Activated T-helper 2 cell treated with anti-CD3 and anti-CD28 coated beads, Interferon-gamma antibody, Interleukin-2, Interleukin-4, amounts not matched to agents 10 μg/mL and 5 μg/mL and 100 μg/mL, durations not matched to agents 14 hours and 24 hours and 36 hours (primary cell): ENCODE data around the gene DCBLD1. TPM values are rescaled to one million over a fixed set of nuclear protein-coding genes. Genes with fewer than 3 reads are reported as not detected.
"Not testable (repeated sequence)": the region's sequence is repeated elsewhere in the genome, so short reads cannot be mapped to it uniquely, and the experiment has no call there.

Source experiments
- DNase-seq: peaks from one replicate; pipeline ENCODE4 v3.0.0; 2021; ENCODE audit warnings: low spot score
- H3K27ac Mint-ChIP-seq: one replicate; pipeline ENCODE4 v1.8.0; 2021; ENCODE audit warnings: mixed read lengths
- H3K27me3 Mint-ChIP-seq: one replicate; pipeline ENCODE4 v1.8.0; 2021; ENCODE audit warnings: low read depth, mixed read lengths
- H3K36me3 Mint-ChIP-seq: one replicate; pipeline ENCODE4 v1.8.0; 2021; ENCODE audit warnings: low read depth, mixed read lengths
- H3K4me1 Mint-ChIP-seq: one replicate; pipeline ENCODE4 v1.8.0; 2021; ENCODE audit warnings: low read depth, mixed read lengths
- H3K4me3 Mint-ChIP-seq: one replicate; pipeline ENCODE4 v1.8.0; 2021; ENCODE audit warnings: low read depth, mild to moderate bottlenecking, moderate library complexity, mixed read lengths
- H3K9me3 Mint-ChIP-seq: one replicate; pipeline ENCODE4 v1.8.0; 2021; ENCODE audit warnings: mixed read lengths
- intact Hi-C: fragments of 100-400 bp; cut with micrococcal nuclease; formaldehyde crosslinking; loops from one replicate; pipeline ENCODE4 v1.15.1; 2023
- total RNA-seq: library from RNA; stranded (reverse); gene quantifications from 2 replicates; pipeline ENCODE4 v1.2.3, GENCODE V29; 2022

The DCBLD1 gene
- total RNA-seq, result 4.0 and 7.5 TPM in 2 replicates

DNA sequence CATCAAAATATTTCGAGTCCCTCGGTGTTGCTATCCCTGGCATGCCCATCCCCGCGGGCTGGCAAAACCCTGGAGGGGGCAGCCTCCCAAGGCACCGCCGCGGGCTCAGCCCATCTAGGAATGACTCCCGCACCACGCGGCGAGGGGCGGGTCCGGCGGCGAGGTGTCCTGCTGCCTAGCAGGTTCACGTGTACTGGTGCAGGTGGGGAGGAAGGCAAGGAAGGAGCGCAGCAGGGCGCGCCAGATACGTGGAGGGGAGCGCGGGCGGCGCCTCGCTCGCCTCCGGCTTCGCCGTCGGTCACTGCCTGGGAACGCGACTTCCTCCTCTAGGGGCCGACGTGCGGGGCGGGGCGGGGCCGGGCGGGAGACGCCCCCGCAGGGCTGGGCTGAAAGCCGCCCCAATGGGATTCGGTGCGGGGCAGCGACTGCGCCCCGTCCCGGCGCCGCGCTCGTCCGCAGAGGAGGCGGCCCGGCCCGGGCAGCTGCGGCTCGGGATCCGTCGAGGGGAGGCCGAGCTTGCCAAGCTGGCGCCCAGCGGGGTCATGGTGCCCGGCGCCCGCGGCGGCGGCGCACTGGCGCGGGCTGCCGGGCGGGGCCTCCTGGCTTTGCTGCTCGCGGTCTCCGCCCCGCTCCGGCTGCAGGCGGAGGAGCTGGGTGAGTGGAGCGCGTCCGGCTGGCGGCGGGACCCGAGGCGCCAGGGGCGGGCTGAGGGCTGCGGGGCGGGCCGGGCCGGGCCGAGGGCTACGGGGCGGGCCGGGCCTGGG, at the start of gene DCBLD1:
TSS of gene DCBLD1 (plus strand) at position 435 of the 764 bp plus-strand sequence. CDS start at position 543, 108 bp downstream.
- H3K4me1 Mint-ChIP-seq, result peaks cover 14% of the 10 kb centered on the region
- peak; percentile 56 for DNase-seq
- H3K27me3 Mint-ChIP-seq, result peaks cover 47% of the 10 kb centered on the region
- no peaks in the 10 kb centered on the region for H3K9me3 Mint-ChIP-seq
- H3K36me3 Mint-ChIP-seq, result no peaks in the 10 kb centered on the region
- intact Hi-C loops, result loop anchor here (1.0 to 2.0 kb wide), 3 partner anchors 66 to 192 kb away; partner anchors contain the start of genes GOPC and NUS1
- peak within 1 kb of the TSS; percentile 72 for H3K27ac Mint-ChIP-seq
- H3K4me3 Mint-ChIP-seq, result peak within 1 kb of the TSS; percentile 86

DNA sequence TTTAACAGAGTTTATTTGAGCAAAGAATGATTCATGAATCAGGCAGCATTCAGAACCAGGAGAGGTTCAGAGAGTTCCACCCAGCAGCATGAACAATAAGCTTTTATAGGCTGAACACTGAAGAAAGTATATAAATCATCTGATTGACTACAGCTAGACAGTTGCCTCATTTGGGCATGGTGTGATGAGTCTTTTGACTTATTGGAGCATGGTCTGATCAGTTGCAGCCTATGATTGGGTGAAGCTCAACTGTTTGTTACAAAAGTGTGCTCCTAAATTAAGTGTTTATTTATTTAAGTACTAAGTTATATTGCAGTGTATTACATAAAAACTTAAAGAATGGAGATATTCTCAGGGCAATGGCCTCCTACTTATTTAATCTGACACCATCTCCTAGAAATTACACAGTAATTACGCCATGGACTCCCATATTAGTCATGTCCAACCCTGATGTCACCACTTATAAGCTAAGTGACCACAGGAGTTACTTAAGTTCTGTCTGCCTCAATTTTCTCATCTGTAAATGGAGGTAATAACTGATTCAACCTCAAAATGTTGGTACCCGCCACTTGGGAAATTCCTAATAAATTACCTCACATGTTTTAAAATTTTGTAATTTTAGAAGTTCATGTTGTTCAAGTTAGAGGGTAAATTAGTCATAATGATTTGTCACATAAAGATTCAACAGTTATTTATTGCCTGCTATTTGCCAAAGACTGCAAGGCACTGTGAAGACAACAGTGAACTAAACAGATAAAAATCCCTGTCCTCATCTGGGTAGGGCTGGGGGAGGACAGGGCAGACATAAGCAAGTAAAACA, 41.6 kb upstream of the DCBLD1 start:
- no peak overlapping the region for H3K4me3 Mint-ChIP-seq
- intact Hi-C loops, result no loop called here
- H3K27me3 Mint-ChIP-seq, result peaks cover 19% of the 10 kb centered on the region
- DNase-seq, result no peak
- no peaks in the 10 kb centered on the region for H3K36me3 Mint-ChIP-seq
- no peaks in the 10 kb centered on the region for H3K9me3 Mint-ChIP-seq
- H3K4me1 Mint-ChIP-seq, result no peaks in the 10 kb centered on the region
- H3K27ac Mint-ChIP-seq, result no peak overlapping the region

DNA sequence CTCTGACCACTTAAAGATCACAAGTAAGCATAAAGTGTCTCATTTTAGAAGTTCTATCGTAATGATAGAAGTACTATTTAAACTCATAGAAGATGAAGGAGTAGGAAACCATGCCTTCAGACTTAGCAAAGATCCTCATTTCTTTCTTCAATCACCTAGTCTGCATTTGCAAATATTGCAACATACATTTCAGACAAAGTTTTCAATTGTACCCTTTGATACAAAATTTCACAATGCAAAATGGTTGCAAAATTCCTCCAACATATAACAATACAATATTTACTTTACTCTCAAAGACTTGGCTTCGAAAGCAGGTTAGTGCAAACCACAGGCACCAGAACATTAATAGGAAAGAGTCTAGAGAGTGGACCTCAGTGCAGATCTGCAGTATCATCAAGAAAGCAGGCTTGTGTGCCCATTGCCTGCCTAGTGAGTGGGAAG, 40.6 kb upstream of the DCBLD1 start:
- intact Hi-C loops, result no loop called here
- Mint-ChIP-seq H3K9me3 (no peaks in the 10 kb centered on the region), H3K4me3 (no peak overlapping the region), H3K36me3 (no peaks in the 10 kb centered on the region), H3K27ac (no peak overlapping the region), H3K4me1 (no peaks in the 10 kb centered on the region), H3K27me3 (peaks cover 19% of the 10 kb centered on the region)
- no peak for DNase-seq

DNA sequence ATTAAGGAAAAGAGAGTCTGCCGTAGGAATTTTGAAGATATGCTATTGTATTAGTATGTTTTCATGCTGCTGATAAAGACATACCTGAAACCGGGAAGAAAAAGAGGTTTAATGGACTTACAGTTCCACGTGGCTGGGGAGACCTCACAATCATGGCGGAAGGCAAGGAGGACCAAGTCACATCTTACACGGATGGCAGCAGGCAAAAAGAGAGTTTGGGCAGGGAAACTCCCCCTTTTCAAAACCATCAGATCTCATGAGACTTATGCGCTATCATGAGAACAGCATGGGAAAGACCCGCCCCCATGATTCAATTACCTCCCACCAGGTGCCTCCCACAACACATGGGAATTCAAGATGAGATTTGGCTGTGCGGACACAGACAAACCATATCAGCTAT, 40.2 kb upstream of the DCBLD1 start:
- H3K4me1 Mint-ChIP-seq, H3K4me3 Mint-ChIP-seq, intact Hi-C loops, H3K36me3 Mint-ChIP-seq, H3K27ac Mint-ChIP-seq, H3K9me3 Mint-ChIP-seq, DNase-seq: not testable (repeated sequence)
- H3K27me3 Mint-ChIP-seq, result peaks cover 23% of the 10 kb centered on the region

DNA sequence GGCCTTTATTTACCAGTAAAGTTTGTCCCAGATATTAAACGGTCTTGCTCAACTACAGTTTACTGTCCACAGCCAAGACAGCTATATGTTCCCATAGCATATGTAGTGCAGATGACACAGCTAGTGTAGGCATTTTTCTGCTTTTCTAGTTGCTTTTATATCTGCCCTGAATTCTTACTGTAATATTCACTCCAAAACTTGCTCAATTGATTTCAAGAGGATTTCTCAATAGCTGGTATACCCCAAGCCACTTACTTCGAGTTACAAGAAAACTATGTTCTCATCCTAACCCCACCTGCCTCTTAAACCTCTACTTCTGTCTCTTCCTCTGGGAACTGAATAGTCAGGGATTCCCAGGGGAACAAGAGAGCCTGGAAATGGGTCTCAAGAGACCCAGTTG, 37.9 kb upstream of the DCBLD1 start:
- Mint-ChIP-seq H3K36me3 (no peaks in the 10 kb centered on the region), H3K4me1 (no peaks in the 10 kb centered on the region), H3K9me3 (no peaks in the 10 kb centered on the region), H3K27me3 (peaks cover 38% of the 10 kb centered on the region), H3K4me3 (no peak overlapping the region), H3K27ac (no peak overlapping the region)
- intact Hi-C loops, result no loop called here
- no peak for DNase-seq

DNA sequence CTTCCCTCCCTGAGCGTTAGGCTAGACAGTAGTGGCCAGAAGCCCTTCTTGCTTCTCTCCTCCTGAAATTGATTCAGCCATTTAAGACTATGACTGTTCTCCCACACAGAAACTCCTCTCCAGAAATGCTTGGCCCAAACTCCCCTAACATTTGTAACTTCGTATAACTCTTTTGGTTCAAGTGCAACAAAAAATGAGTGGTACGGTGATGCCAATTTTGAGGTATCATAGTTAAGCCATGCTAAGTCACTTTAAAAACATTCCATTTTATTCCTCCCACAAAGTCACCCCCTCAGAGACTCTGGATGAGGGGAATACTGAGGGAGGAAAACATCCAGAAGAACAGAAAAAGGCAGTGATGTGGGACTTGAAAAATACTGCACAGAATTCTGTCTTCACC, 35.6 kb upstream of the DCBLD1 start:
- Mint-ChIP-seq H3K9me3 (no peaks in the 10 kb centered on the region), H3K27ac (no peak overlapping the region), H3K36me3 (no peaks in the 10 kb centered on the region), H3K27me3 (peaks cover 44% of the 10 kb centered on the region), H3K4me1 (peaks cover 1% of the 10 kb centered on the region), H3K4me3 (no peak overlapping the region)
- intact Hi-C loops, result no loop called here
- DNase-seq, result no peak

DNA sequence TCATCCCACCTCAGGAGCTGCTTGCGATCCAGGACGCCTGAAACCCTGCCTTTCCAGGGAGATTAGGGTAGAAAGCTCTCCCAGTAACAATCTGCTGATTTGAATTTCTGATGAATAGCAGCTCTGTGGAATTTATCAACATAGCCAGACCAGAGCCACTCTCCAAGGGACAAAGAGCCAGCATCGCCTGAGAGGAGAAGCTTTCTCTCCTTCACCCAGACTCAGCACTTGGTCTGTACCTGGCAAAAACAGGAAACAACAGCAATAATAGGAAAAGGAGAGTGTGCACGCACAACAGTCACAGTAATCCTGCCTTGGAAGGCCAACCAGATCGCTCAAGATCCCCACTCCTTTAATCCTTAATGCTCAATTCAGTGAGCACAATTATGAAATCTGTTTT, 34.5 kb upstream of the DCBLD1 start:
- no peak overlapping the region for H3K27ac Mint-ChIP-seq

DNA sequence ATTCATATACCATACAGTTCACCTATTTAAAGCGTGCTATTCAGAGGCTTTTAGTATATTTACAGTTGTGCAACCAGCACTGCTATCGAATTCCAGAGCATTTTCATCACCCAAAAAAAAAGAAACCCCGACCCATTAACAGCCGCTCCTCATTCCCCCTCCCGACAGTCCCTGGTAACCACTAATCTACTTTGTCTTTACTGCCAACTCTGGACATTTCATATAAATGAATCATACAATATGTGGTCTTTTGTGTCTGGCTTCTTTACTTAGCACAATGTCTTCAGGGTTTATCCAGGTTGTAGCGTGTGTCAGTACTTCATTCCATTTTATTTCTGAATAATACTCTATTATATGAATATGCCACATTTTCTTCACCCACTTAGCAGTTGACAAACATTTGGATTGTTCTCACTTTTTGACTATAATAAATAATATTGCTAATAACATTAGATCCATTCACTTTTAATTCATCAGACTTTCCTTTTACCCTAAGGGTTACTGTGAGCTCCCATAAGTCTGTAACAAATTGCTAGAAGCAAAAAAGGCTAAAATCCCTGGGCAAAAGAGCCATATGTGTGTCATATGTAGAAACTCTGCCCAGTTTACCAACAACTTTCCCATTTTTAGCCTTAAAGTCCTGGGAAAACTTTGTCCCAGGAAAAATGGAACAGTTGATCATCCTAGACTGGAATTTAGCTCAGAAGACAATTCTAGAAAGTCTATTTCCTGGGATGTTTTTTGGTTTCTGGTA, 33.6 kb upstream of the DCBLD1 start:
- DNase-seq, result no peak
- Mint-ChIP-seq H3K4me3 (no peak overlapping the region), H3K4me1 (peaks cover 1% of the 10 kb centered on the region), H3K36me3 (no peaks in the 10 kb centered on the region), H3K27ac (no peak overlapping the region), H3K27me3 (peaks cover 43% of the 10 kb centered on the region), H3K9me3 (no peaks in the 10 kb centered on the region)
- intact Hi-C loops, result loop anchor here (1.0 kb wide), 1 partner anchor 156 kb away; no protein-coding TSS in a partner anchor

More for the DNA sequence above, 34.5 kb upstream of the DCBLD1 start:
- Mint-ChIP-seq H3K27me3 (peaks cover 42% of the 10 kb centered on the region), H3K4me1 (peaks cover 1% of the 10 kb centered on the region), H3K36me3 (no peaks in the 10 kb centered on the region), H3K9me3 (no peaks in the 10 kb centered on the region), H3K4me3 (no peak overlapping the region)
- intact Hi-C loops, result no loop called here
- DNase-seq, result no peak

DNA sequence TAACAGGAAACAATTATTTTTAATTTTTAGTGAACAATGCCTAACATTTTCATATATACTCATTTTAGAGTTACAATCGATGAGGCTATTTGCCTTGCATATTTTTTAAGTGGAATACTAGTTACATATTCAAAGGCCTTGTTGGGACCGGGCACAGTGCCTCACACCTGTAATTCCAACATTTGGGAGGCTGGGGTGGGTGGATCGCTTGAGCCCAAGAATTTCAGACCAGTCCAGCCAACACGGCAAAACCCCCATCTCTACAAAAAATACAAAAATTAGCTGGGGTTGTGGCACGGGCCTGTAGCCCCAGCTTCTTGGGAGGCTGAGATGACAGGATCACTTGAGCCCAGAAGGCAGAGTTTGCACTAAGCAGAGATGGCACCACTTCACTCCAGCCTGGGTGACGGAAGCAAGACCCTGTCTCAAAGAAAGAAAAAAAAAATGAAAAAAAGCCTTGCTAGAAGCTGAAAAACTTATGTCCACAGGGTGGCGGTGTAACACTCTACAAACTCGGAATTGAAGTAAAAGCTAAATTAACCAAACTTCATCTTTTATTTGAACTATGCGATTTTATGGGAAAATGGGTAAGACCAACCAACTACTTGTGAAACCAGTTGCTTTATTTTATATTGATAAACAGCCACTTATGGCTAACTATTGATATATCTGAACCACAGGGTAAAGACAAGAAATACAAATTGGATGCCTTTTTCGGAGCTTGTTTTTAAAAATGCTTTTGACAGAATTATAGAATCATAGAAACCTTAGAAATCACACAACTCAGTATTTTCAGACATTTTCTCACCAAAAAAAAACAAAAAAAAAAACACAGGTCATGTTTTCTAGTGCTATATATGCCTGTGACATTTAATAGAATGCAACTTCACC, 32.7 kb upstream of the DCBLD1 start:
- Mint-ChIP-seq H3K9me3 (no peaks in the 10 kb centered on the region), H3K27ac (no peak overlapping the region), H3K36me3 (no peaks in the 10 kb centered on the region), H3K27me3 (peaks cover 48% of the 10 kb centered on the region), H3K4me3 (no peak overlapping the region), H3K4me1 (peaks cover 1% of the 10 kb centered on the region)
- intact Hi-C loops, result loop anchor here (1.0 kb wide), 2 partner anchors 107 to 156 kb away; no protein-coding TSS in a partner anchor
- peak; percentile 27 for DNase-seq

DNA sequence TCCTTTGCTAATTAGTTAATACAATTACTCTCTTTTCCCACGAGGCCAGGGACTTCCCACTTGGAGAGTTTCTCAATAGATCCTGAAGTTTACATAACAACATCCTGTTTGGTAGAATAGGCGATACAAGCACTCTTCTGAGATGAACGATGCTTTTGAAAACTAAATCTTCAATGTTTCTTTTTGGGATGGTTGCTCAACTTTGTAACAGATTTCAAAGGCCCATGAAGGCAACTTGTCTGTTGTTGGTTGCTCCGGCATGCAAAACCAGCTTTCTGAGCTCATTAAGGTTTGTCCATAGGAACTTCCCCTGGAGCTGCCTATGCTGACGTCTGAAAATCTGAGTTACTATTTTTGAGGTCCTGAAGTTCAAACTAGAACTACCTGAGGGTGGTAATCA, 30.8 kb upstream of the DCBLD1 start:
- Mint-ChIP-seq H3K27me3 (peaks cover 47% of the 10 kb centered on the region), H3K9me3 (no peaks in the 10 kb centered on the region), H3K27ac (no peak overlapping the region), H3K4me3 (no peak overlapping the region), H3K4me1 (peaks cover 1% of the 10 kb centered on the region), H3K36me3 (no peaks in the 10 kb centered on the region)
- DNase-seq, result no peak
- intact Hi-C loops, result no loop called here

DNA sequence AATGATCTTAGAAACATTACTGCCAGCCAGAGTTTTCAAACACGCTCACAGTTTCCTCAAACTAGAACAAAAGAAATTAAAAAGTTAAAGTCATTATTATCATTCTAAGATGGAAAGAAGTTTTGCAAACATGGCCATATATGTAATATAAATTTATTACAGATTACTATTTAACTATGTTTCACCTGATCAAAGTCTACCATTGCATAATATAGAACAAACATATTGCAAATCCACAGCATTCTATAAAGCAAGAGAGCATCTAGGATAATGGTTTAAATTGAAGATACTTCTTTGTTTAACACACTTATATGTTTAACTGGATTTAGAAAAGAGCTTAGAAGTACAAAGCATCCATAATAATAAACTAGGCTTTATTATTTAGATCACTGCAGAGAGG, 26.2 kb upstream of the DCBLD1 start:
- Mint-ChIP-seq H3K36me3 (no peaks in the 10 kb centered on the region), H3K27me3 (peaks cover 37% of the 10 kb centered on the region), H3K9me3 (no peaks in the 10 kb centered on the region), H3K4me3 (no peak overlapping the region), H3K4me1 (peaks cover under 1% of the 10 kb centered on the region), H3K27ac (no peak overlapping the region)
- intact Hi-C loops, result no loop called here
- DNase-seq, result no peak

DNA sequence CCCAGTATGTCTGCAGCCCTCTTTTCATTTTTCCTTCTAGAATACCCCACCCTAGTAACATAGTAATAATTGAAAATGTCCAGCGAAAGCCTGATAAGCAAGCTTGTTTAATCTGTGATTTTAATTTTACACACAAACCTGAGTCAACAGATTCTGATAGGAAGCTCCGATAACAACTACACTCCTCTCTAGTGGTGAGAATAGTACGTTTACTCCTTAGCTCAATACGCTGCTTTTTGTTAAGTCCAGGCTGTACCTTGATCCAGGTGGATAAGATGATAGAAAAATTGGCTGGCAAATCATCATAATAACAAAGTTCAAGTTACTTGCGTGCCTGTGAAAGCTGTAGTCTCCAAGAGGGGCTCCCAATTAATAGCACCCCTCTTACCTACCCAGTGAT, 25.5 kb upstream of the DCBLD1 start:
- Mint-ChIP-seq H3K9me3 (no peaks in the 10 kb centered on the region), H3K27ac (no peak overlapping the region), H3K4me1 (no peaks in the 10 kb centered on the region), H3K4me3 (no peak overlapping the region), H3K36me3 (no peaks in the 10 kb centered on the region), H3K27me3 (peaks cover 35% of the 10 kb centered on the region)
- intact Hi-C loops, result no loop called here
- no peak for DNase-seq
